HL-60/S4 treated with retinoic acid at 250 ng/mL for 4 days and 3 days (cell line): ENCODE measurements around the gene UVRAG.

Source experiments
- in situ Hi-C: fragments of 300-500 bp; cut with MboI; formaldehyde crosslinking; loops from 2 replicates; pipeline ENCODE4 v1.7.0; 2022; ENCODE audit warnings: low sequenced_read_pairs

The UVRAG gene

DNA sequence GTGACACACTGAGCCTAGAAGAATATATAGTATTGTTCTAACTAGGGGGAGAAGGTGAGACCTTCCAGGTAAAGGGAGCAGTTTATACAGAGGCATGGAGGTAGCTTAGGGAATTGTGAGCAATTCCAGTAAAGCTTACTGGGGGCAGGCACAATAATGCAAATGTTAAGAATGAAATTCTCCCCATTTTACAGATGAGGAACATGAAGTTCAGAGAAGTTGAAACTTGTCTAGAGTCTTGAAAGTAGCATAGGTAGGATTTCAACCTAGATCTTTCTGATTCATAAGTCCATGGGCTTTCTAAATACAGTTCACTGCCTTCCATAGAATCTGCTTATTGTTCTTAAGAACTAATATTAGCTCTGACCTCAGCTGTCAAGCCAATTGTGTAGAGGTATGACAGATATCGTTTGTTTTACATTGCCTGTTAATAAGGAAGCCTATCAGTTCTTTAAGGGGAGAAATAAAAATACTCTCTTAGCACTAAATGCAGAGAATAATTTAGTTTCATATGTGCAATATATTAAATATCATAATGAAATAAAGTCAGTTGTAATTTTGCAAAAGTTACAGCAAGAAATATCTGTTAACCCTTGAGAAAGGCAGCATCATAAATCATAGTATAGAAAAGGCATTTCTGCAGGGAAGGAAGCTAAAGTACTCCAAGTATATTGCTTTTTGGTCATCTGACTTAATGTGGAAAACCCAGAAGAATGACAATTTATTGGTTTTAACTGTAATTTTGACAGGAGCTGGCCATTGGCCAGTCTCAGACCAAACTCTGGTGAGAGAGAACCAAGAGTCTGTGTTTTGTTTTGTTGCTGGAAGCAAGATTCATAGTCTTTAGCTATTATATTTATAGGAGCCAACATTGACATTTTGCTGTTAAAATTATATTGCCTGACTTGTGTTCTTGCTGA, 181.8 kb downstream of the UVRAG start:
- in situ Hi-C loops: no loop called here

DNA sequence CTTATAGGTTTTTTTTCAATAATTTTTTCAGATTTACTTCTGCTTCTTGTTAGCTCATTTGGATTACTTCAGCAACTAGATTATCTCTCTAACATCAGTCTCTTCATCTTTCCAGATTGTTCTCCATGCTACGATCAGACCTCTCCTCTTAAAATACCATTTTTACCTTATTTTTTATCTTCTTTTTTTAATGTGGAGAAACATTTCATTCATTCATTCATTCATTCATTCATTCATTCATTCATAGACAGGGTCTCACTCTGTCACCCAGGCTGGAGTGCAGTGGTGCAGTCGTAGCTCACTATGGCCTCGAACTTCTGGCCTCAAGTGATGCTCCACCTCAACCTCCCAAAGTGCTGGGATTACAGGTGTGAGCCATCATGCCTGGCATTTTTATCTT, 189.4 kb downstream of the UVRAG start:
- in situ Hi-C loops: no loop called here

DNA sequence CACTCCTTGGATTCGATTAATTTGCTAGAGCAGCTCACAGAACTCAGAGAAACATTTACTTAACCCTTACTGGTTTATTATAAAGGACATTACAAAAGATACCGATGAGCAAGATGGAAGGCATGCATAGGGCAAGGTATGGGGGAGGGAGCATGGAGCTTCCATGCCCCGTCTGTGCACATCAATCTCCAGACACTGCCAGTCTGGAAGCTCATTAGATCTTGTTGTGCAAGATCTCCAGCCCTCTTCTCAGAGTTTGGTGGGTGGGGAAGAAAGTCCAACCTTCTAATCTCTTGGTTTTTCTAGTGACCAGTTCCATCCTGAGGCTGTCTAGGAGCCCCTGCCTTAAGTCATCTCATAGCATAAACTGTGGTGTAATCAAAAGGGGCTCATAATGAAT, 190.7 kb downstream of the UVRAG start:
- in situ Hi-C loops: no loop called here

DNA sequence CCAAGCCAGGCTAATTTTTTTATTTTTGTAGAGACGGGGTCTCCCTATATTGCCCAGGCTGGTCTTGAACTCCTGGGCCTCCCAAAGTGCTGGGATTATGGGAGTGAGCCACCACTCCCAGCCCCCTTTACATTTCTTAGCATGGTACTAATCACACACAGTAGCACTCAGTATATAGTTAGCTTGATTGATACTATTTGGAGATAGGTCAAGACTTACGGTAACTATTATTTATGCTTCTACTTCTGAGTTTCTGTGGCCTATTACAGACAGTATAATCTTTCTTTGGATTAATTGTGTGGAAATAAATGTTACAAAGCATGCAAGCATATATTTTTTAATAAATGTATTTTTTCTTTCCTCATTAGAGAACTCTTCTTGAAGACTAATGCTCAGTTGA, 192.2 kb downstream of the UVRAG start:
- in situ Hi-C loops: no loop called here

DNA sequence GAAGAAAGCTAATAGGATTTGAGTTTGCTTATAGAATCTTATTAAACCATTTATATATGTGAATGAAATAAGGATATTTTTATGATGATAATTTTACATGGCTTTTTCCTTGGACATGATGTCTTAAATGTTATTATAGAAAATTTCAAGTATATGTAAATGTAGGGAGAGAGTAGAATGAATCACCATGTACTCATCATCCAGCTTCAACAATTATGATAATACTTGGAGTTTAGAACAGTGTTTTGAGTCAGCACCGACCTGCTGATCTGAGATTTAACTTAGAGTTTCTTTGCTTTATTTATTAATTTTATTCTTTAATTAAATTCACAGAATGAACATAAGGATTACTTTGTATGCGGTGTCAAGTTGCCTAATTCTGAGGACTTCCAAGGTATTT, 193.5 kb downstream of the UVRAG start:
- in situ Hi-C loops: no loop called here

DNA sequence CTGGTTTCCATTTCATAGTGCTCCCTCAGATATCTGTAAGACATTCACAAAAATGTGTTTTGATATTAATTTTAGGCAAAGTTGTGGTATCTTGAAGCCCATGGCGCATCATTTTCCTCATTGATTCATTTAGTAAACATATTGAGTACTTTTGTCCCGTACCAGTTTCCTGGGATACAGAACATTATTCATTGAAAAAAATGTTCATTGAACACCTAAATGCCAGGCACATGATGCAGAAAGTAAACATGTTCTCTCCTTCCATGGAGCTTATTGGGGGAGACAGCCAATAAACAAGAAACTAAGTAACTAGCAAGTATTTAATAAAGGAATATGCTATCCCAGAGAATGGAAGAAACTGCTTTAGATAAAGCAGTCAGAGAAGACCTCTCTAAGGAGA, 195.0 kb downstream of the UVRAG start:
- in situ Hi-C loops: no loop called here

DNA sequence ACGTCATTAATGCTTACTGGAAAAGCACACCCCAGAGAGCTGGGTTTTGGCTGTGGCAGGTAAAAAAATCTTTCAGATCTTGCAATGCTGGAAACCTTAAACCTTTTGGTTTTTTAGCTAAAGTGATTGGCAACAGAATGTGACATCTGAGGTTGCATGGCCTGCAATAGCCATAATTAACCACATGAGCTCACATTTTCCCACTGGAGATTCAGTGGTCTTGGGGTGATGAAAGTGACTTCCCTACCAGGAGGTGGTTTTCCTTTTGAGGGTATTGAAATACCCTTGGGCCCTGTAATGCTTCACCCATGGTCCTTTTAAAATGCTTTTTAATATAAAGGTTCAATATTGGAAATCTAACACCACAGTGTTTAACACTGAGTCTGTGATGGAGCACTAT, 198.5 kb downstream of the UVRAG start:
- in situ Hi-C loops: no loop called here

DNA sequence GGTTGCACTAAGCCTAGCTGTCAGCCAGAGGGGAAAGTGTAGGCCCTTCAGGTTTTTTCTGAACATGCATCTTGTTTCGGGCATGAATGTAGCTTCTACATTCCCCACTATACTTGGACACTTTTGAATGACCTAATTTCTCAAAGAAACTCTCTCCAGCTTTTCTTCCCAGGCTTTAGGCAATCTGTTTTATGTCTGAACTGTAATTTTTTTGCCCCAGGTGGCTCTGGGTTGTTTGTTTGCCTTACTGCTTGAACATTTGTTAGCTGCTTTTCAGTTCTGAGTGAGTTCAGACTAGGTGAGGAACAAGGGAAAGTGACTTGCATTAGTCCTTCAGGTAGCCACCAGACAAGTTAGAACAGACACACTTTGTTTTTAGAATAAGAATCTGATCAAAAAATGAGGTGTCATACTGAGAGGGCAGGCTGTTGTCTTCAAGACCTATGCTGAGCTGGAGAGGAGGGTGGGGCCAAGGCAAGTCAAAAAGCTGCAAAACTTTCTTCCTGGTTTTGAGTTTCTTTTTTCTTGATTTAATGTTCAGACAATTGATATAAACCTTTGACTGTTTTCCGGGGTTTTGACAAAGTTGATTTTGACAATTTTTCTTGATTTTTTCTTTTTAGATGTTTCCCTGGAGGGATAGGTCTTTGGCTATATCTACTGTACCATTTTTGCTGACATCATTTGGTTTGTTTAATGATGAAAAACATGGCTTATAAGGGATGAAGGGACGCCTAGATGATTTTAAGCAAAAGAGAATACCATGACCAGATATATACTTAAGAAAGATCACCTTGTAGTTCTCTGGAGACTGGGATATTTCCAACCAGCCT, 208.4 kb downstream of the UVRAG start:
- in situ Hi-C loops: no loop called here

DNA sequence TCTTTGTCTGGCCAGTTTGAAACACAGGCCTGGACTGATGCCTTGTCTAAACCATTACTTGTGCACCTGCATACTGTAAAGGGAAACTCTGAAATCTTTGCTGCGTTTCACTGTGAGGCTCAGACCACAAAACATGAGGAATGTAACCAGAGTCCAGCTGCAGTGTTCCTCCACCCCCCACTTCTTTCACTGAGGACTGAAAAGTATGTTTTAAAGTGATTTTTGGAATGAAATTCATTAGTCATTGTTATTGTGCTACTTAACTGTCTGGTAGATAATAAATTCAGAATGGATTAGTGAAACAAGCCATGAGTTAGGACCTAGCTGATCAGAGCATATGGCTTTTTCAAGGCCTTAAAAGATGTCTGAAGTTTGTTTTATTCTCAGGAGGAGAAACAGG, 210.1 kb downstream of the UVRAG start:
- in situ Hi-C loops: no loop called here

DNA sequence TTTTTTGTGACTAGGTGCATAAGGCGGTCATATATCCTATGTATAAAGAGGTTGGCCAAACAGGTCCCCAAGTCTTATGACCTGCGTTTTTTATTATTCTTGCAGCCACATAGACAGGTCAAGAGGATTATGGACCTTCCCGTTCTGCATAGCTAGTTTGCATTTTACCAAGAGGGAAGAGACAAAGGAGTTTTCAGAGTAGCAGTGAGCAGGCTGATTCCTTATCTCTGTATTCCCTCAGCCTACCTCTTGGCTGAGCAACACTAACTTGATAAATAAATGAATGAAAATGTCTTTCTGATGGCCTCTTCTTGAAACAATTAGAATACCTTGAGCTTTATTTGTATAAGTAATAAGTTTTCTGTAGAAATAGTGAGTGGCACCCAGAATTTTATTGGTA, 210.8 kb downstream of the UVRAG start:
- in situ Hi-C loops: no loop called here

DNA sequence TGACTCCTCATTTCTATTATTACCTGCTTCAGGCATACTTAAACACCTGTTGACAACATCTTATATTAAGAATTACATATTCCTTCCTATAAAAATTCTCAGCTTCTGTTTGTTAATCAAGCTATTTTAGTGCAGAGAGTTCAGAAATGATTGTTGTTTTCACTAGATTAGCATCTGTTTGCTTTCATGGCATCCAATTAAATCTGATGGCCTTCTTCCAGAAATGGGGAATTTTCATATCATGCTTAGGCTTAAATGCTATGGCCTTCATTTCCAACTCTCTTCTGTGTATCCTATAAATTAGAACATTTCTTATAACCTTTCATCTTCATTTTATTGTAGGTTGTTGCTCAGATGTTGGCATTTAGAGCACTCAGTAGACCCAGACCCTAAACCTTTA, 211.3 kb downstream of the UVRAG start:
- in situ Hi-C loops: no loop called here

DNA sequence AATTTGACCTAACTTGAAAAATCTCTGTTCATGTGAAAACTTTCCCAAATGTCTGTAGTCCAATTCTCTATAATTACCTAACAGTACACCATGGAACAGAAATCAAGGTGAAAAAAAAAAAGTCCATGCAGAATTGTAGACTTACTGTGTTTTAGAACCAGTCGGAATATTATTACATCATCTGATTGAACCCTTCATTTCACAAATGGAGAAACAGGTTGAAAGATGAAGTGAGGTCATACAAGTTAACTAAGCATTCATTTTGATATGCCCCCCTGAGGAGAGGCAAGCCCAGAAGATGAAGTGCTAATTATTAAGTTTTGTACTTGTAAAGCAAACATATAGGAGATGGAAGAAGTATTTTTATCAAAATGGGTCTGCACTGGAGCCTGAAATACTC, 211.9 kb downstream of the UVRAG start:
- in situ Hi-C loops: no loop called here

DNA sequence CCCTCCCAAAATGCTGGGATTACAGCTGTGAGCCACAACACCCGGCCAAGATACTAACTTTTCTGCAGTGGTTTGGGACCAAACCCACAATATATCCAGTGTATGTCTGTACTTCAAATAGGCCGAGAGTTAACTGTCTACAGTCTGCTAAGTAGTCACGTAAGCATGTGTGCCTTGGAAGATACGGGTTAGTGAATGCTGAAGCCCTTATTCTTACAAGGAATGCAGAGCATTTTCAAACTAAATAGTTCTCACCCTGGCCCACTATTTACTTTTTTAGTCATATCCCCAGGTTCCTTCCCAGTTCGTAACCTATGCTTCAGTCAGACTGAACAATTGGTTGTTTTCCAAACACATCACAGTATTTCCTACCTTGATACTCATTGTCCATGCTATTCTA, 215.3 kb downstream of the UVRAG start:
- in situ Hi-C loops: no loop called here

DNA sequence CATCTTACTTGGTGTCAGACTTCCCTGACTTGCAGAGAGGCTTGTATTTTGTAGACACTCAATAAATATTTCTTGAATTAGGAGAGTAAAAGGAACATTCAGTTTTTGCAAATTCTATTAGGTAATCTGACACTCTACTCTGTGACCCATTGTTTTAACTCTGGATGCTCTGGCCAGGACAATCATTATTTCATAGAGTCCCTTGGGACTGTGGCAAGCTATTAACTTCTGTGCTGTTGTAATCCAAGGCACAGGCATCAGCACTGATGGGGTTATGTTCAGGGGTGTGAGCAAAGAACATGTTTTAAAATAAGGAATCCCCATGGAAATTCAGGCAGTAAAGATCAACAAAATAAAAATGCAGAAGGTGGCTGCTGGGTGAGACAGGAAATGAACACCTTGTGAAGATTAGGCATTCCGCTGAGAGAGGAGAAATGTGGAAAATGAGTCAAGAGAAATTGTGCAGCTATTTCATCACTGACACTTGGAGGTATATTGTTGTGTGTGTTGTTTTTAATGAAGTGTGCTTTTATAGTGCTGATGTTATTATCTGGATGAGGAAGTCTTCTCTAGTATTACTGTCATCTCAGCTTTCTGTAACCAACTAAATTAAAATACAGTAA, 216.1 kb downstream of the UVRAG start:
- in situ Hi-C loops: no loop called here

DNA sequence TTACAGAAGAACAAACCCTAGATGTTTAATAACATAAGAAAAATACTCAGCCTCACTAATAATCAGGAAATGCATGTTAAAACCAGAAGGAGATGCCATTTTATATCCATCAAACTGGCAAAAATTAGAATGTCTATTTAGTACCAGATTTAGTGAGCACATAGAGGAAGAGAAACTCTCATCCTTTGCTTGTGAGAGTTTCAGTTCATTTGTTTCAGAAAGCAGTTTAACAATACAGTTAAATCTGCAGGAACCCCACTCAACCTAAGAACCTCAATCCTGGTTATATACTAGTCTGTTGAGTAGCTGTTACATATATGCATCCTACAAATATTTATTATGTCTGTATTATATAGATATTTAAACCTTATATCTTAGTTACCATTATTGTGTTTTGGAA, 218.7 kb downstream of the UVRAG start:
- in situ Hi-C loops: no loop called here

DNA sequence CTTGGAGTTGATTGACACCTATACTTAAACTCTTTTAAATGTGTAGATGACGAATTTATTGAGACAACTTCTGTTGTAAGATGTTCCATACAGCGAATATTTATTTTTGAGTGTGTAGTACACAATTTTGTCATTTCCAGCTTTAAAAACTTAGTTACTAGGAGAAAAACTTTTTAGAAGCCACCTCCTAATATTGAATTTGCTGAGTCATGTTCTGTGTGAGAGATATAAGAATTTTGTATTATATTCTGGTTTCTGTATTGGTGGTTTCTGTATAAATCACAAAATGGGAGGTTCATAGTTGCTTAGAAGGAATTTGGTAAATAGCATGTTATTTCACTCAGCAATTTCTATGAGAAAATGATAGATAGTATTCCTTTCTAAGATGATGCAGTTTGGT, 220.0 kb downstream of the UVRAG start:
- in situ Hi-C loops: no loop called here

DNA sequence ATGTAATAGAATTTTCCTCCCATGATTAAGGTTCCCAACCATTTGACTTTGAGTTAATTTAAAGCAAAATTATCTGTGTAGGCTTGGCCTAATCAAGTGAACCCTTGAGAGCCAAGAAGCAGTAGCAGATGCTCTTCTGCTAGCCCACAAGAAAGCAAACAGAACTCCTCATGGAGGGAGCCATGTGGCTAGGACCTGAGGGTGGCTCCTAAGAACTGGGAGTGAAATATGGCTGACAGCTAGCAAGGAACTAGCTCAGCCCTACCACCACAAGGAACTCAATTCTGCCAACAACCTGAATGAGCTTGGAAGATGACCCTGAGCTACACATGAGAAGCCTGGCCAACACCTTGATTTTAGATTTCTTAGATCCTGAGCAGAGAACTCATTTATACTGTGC, 223.6 kb downstream of the UVRAG start:
- in situ Hi-C loops: no loop called here

DNA sequence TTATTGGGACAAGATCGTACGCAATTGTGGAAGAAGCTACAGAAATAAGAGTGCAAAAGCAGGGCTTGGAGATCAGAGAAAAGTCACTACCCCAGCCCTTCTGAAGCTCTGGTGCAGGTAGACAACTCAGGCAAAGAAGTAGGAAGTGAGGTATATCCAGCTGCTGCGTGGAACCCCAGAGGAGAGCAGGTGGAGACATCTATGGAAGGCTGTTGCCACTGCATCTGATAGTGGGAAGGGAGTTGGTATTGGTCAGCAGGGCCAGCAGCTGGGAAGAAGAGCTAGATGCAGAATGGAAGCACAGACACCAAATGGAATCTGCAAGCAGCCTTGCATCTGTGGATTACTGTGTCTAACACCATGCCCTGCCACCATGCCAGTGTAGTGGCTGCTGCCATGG, 226.2 kb downstream of the UVRAG start:
- in situ Hi-C loops: no loop called here

DNA sequence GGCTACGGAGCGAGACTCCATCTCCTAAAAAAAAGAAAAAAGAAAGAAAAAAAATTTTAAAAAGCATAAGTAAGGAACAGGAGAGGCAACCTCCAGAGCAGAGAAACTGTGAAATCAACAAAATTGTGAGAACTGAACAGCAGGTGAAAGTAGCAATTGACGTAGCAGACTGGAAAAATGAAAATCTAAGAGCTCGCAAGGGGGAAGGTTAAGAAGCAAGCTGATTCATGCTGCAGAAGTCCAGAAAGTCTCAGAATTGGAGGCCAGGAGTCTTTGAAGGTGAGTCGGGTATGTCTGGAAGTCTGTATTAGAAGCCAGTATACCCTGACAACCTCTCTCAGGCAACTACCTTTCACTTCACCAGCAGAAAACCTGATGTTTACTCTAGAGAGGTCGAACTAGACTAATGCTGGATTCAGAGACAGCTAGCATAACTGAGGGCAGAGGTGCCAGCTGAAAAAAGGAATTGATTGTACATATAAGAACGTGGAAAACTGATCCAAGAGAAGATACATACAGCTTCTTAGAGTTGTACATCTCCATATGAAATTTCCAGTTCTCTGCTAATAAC, 229.8 kb downstream of the UVRAG start:
- in situ Hi-C loops: no loop called here

DNA sequence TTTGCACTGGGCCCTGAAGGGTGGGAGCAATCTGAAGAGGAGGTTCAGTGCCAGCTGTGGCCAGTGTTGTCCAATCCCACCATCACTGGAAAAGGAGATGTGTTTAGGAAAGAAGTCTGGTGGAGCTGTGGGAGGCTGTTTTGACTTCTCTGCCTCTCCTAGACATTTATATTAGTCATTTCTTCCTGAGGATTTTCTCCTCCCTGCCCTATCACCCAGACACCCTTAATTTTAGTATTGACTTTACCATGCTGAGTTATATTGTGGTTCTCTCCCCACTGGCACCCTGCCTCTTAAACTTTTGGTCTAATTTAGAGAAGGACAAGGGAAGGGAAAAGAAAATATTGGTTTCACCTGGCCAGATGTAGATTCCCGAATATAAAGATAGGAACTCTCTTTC, 232.2 kb downstream of the UVRAG start:
- in situ Hi-C loops: no loop called here

DNA sequence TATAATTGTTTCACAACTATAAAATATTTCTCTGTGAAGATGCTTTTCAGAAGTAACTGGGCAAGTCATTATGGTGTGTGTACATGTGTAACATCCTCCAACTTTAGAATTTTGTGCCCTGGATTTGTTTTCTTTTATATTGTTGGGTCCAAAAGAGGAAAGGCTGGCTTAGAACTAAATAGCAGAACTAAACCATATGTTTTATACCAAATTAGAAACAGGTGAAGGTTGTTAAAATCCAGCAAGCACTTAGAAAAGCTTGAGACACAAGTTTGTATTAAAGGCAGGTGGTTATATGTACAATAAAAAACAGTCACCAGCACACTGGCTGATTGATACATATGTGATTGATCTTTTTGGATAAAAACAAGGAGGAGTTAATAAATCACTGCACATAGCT, 232.8 kb downstream of the UVRAG start:
- in situ Hi-C loops: no loop called here
